Measurements from ENCODE around the gene RNF213.

DNA sequence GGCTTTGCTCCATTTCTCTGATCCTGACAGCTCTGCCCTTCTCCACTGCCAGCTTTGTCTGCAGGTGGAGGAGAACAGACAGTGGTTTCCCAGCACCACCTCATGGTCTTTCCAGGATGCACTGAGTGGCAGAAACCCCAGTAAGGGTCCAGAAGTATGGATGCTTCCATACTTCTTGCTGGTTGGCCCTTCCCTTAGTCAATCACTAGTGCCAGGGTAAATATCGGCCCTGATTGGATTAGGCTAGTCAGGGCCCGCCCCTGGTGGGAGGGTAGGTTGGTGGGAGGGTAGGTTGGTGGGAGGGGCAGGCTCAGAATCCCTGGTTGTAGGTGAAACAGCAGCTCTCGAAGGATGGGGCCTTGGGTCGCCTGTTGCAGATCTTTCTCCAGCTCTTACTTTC lies 10.2 kb downstream of the RNF213 start:
- TF ChIP-seq CTCF (IDR thresholded peaks at IDR 0.05; ENCODE audit: insufficient read depth, low read length) = no peak
- TF ChIP-seq SPI1 (IDR thresholded peaks at IDR 0.05; ENCODE audit: borderline replicate concordance, low read depth) = no peak
- TF ChIP-seq POLR2AphosphoS5 (IDR thresholded peaks at IDR 0.05; ENCODE audit: low read depth) = no peak
- no peak for TF ChIP-seq GABPA (IDR thresholded peaks at IDR 0.05; ENCODE audit: low read depth)
